Measurements from ENCODE around the gene HPX.

The HPX gene

DNA sequence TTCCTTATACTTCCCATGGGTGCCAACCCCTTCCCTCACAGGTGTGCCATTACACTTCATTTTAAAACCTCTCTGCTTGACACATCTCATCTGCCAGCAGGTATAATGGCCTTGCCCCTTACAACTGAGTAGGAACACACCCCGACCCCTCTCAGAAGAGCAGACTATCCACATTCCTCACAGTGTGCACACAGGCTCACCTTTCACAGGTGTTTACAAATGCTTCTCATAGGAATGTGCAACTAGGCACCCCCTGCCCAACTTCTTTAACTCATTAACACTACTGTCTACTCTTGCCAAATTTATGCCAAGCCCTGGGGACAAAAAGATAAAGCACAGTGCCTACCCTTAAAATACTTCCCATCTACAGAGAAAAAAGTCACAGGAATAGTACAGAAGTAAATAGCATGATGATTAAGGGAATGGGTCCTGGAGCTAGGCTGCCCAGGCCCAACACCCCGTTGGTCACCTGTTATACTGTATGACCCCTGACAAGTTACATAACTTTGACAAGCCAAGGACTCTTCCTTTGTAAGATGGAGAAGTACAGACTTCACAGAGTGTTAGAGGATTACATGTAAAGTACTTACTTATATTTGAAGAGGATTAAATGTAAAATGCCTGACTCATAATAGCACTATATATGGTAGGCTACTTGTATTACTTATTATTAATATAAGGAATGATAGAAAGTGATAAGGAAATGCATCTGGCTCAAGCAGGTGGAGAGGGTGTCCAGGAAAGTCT, 17.7 kb upstream of the HPX start:
- DNase-seq: no peak

DNA sequence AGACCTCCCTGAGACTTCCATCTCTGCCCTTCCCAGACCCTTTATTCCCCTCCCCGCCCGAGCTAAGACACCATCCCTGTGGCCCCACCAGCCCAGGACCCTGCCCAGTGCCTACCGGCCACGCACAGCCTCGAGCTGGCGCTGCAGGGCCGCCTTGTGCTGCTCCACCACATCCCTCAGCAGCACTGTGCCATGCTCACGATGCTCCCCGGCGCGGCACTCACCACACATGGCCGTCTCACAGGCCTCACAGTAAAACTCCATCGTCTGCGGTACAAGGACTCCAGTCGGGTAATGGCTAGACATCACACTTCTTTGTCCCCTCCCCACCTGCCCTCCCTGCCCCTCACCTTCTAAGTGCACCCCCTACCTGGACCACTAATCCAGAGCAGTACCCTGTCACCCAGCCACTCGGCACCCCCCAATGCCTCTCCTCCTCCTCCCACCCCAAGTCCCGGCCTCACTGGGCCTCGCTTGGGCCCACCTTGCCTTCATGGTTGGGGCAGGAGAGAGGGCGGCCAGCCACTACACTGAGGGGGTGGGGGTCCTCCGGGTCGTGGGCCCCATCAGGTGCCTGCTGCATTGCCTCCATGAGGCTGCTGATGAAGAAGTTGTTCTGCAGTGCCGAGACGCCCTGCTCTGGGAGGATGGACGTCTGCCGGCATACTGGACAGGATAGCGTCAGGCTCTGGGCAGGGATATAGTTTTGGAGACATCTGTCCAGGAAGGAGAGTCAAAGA, 17.0 kb upstream of the HPX start:
- no peak for DNase-seq

DNA sequence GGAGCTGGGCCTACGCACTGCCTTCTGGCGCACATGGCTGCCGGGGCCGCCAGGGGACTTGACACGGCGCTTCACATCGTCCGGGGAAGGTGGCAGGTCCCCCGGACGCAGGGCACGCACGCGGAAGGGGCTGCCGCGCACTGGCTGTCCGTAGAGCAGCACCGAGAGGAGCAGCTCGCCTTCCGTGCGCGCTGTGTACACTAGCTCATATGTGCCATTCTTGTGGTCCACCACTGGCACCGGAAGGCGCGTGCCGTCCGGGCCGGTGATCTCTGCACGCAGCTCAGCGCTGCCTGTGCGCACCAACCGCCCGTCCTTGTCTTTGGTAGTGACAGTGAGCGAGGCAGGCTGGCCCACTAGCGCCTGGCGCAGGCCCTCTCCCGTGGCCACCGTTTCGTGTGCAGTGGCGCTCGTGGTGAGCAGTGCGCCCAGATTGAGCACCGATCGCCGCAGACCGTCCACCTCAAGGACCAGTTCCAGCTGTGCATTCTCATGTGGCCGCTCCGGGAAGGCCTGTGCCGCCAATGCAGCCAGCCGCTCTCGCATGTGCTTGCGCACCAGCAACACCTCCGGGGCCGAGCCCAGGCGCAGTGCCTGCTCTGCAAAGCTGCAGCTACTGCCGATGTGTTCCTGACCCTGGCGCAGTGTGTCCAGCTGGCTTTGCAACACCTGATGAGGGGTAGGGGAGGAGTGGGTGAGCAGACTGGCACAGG, 15.7 kb upstream of the HPX start:
- DNase-seq: no peak

DNA sequence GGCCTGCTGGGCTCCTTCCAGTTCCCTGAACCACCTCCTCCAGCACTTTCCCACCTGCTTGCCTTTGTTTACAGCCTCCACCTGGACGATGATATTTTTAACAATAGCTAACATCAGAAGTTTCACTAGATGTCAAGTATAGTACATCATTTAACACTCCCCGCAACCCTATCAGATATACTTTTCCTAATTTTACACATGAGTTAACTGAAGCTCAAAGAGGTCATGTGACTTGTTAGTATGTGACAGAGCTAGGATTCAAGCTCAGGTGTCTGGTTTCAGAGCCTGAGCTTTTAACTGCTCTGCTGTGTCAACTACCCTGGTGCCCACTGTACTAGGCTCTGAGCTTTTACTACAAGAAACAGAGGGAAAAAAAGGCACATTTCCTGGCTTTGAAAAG, 14.3 kb upstream of the HPX start:
- no peak for DNase-seq

DNA sequence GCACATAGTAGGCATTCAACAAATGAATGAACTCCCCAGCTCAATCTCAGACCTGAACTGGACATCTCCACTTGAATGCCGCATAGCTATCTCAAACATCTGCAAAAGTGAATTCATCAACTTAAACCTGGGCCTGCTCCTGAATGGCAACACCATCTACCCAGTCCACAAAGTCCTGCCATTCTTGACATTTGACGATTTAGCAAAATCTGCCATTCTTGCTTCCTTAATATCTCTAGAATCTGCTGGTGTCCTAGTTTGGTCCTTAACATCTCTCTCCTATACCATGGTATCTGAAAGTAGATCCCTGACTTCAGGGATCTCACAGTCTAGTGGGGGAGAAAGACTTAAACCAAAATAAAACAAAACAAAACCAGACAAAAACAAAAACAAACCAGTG, 12.4 kb upstream of the HPX start:
- no peak for DNase-seq

DNA sequence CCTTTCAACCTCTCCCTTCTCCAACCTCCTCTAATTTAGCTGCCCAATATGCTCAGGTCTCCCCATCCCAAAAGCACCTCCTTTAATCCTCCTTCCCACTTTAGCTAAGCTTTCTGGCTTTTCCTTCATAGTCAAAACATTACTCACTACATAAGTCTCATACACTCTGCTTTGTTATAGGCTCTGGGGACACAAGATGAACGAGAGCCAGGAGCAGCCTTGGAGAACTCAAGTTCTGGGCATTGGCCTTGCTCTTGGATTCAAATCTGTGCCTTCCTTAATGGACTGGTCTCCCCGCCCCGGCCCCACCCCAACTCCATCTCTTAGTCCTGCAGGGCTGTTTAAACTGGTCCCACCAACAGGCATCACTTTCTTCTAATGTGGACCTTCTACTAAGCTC, 11.4 kb upstream of the HPX start:
- no peak for DNase-seq

DNA sequence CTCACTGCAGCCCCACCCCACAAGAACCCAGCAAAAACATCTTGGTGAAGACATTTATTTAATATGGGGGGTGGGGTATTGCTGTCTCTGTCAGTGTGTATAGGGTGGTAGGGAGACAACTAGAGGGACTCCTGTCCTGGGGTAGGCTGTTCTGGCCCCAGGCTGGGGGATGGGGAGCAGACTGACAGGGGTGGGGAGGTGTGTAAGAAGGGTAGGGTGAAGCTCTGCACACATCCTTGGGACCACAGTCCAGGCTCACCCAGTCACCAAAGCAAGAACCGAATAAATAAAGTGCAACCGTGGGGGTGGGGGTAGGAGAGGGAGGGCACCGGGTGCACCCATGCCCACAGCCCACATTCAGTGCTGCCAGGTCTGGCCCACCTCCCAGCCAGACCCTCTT, 7.8 kb upstream of the HPX start:
- no peak for DNase-seq

DNA sequence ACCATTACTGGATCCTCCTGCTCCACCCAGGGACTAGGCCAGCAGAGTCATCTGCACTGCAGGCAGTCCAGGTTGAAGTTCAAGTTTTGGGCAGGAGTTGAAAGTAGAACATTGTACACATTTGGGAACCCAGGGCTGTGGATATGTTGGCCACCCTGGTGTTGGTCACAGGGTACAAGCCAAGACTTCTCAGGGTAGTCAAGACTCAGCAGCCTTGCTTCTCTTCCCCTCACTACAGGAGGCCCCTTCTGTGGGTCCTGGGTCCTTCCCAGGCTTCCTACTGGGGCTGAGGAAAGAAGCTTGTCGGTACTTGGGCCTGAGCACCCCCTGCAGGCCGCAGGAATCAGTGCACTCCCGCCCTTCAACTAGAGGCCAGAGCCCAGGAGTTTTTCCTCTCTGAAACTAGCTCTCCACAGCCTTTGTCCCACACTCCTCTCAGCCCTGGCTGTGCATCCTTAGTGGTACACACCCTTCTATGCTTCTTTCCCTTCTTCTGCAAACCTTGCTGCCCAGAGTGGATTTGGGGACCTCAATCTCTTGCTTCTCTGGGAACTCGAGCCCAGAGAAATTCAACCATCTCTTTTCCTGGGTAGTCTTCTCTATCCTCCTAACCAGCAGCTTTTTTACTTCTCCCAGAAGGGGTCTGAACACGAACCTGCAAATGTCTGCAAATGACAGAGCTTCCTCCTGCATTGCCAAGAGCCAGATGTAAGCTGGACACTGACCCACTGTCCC, 2.6 kb upstream of the HPX start:
- peak; percentile 25 for DNase-seq

DNA sequence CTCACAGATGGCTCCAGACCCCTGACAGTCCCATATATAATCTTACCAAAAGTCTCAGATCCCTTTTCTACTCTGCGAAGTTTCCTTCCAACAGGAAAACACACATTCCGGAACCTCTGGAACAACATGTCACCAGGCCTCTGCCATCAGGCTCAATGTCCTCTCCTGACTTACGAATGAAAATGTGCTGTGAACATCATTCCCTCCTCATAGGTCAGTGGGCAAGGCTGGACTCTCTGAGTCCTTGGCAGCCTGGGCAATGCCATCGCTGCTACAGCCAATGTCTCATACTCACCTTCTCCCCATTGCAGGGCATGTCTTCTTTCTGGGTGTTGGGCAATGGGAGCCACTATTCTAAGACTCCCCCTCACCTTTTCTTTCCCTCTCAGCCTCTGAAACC, 1.7 kb upstream of the HPX start:
- no peak for DNase-seq

DNA sequence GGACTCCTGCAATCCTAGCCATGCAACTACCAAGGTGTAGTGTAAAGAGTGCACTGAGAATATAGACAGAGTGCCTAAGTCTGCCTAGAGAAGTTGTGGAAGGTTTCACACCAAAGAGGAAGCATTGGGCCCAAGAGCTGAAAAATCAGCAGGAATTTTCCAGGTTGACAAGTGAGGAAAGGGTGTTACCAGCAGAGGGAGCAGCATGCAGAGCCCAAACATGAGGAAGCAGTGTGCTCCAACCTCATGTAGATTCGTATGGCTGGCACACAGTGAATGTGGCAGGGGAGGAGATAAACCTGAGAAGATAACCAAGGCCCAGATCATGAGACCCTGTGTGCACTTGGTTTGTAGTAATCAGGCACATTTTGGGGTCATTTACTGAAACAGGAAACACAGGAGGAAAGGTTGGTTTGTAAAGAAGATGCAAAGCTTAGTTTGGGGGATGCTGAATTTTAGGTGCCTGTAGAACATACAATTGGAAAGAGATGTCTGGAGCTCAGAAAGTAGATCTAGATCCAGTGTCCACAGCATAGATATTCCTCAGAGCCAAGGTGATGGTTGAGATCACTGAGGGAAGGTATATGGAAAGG, 1.7 kb downstream of the HPX start:
- DNase-seq: no peak

DNA sequence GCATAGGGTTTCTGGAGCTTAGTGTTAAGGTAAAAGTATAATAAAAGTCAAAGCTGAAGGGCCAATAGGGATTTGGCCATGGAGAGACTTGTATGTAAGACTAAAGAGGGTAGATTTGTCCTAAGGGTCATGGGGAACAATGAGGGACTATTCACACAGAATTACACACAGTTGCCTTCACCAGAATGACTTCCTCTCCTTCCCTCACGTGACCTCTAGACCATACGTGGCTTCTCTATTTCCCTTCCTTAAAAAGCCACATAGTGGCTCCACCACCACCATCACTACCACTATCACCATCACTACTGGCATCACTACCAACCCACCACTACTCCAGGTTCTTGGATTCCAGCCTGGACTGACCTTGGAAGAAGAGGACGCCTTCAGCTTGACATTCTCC, 2.8 kb downstream of the HPX start:
- no peak for DNase-seq

DNA sequence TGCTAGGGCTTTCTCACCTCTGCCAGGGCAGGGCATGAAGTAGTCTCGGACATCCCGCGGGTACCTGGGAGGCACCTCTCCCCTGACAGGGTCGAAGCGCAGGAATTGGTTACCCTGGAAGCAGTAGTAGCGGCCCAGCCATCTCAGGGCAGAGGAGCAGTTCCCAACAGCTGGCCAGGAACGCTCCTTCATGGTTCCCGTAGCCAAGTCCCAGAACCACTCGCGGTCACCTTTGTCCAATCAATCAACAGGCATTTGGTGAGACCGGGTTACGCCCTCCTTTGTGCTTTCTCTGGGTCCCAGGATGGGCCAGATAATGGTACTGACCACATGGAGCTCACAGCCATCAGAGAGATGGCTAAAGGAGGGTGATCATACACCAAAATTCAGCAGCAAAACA, 3.4 kb downstream of the HPX start:
- DNase-seq: no peak

DNA sequence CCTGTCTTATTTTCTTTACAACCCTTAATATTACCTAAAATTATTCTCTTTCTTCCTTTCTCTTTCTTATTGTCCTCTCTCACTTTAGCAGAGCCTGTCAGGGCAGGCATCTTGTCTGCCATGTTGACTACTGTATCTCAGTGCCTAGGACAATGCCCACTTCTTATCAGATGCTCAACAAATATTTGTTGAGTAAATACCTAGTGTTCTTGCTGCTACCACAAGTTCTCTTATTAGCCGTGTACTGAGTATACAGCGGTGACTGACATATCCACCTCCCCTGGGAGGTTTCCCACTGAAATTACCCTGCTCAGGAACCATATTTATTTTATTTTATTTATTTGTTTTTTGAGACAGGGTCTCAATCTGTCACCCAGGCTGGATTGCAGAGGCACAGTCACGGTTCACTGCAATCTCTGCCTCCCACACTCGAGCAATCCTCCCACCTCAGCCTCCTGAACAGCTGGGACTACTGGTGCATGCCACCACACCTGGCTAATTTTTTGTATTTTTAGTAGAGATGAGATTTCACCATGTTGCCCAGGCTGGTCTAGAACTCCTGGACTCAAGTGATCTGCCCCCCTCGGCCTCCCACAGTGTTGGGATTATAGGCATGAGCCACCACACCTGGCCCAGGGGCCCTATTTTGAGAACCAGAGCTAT, 6.7 kb downstream of the HPX start:
- DNase-seq: no peak

DNA sequence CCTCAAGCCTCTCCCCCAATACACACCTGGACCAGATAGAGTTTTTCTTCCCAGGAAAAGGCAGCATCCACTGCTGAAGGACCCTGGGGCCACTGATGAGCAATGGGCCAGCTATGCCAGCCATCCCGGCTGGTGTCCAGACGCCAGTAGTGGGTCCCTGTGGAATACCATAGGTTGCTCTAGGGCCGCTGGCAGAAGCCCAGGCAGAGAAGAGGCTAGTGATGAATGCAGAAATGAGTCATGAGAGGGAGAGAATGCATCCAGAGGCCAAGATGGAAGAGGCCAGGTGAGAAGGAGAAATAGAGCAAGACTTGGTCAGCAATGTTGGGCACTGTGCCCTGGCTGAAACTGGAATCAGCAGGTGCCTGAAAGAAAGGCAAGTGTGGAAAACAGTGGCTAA, 8.9 kb downstream of the HPX start:
- DNase-seq: no peak

DNA sequence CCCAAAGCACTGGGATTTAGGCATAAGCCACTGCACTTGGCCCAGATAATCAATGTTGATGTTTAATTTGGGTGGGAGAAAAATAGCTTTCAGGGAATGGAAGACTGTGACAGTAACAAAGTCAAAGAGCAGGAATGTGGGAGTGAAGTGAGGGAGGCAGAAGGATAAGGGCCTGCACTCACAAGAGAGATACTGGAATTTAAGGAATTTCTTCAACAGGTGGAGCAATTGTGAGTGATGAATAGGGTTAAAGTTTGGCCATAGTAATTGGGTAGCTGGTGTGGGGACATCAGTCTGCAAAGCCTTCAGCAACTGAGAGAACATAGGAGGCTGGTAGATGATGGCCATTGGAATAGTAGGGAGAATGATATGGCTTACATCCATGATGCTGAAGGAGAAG, 13.3 kb downstream of the HPX start:
- DNase-seq: no peak

DNA sequence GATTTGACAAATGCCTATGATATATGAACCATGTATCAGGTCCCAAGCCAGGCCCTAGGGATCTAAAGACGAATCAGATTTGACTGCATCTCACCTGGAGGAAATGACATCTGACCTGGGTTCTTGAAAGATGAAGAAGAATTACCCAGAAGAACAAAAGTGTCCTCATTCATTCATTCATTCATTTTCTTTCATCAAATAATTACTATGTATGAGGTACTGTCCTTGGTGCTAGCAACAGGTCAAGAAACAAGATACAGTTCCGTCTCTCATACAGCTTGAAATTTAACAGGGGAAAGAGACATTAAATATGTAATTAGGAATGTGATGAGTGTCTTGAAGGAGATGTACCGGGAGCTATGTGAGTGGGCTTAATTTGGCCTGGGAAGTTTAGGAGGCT, 20.1 kb downstream of the HPX start:
- DNase-seq: no peak

DNA sequence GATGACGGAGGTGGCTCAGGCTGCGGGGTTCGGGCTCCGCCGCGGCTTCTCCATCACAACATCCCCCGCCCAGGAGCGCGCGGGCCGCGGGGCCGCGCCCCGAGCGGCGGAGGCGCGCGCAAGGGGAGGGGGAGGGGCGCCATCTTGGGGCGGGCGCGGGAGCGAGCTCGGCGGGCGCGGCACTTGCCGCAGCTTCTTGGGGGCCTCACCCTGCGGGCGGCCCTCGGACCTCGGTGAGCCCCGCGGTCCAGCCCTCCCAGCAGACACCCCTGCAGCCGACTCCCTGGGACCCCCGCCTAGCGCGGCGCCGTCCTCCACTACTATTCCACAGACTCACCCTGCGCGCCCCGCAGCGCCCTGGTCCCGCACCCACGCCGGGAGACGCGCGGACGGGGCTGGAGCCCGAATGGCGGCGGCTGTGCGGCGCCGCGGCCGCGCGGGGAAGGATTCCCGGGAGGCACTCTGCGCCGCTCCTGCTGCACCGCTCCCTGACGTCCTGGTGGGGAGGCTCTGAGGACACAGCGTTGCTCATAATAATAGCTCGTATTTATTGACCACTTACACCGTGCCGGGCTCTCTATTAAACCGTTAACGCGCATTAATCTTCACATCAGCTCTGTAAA, 21.7 kb downstream of the HPX start, which contains the start of gene APBB1:
APBB1 (minus strand) TSS at position 86 of the 623 bp plus-strand sequence. CDS start 7,747 bp downstream, outside the sequence.
- peak; percentile 70 for DNase-seq

DNA sequence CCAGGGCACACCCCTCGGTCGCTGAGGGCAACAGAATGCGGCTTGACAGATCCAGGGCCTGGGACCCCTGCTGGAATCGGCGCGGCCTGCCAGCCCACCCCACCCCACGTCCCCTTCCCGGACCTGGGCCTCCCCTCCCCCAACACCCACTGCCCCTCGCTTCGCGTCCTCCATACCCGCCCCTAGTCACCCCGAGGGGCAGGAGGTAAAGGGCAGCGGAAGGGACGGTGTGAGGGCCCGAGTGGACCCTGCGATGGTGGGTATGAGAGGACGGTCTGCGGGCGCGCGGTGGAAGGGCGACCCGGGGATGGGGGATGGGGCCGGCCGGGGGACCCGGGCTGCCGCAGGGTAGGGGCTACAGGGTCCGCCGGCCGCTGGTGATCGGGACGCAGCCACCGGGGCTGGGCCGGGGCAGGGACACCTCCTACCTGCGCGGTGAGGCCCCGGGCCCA, 22.2 kb downstream of the HPX start:
- DNase-seq: no peak

DNA sequence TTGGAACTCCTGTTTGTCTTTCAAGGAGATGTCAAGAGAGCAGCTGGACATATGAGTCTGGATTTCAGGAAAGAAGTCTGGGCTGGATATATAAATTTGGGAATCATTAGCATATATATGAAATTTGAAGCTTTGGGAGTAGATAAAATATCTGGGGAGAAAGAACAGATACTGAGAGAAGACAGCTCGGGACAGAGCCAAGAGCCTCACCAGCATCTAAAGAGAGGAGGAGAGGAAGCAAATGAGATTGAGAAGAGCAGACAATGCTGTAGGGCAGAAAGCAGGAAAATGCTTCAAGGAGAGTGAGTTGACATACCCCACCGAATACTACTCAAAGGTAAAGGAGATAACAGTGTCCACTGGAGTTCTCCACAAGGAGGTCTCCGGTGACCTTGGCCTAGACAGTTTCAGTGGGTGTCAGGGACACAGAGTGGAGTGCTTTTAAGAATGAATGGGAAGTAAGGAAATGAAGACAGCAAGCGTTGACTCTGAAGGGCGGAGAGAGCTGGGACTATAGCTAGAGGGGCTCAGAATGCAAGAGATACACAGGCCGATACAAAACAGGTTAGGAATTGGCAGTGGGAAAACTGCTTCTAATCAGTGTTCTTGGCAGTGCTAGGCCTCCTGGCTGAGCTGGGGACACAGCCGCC, 22.8 kb downstream of the HPX start:
- no peak for DNase-seq

DNA sequence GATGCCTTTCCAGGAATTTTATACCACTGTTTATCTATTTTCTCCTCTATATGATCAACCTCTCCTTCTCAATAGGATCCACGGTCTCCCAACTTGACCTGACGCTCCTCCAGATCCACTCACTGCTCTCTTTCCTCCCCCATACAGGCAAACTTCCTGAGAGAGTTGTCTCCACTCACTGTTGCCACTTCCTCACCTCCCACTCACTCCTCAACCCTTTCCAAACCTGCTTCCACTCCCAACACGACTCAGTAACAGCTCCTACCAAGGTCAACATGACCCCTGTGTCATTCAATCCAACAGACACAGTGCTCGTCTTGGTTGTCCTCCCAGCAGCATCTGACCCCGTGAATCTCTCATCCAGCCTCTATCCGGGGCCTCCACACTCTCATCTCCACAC, 25.0 kb downstream of the HPX start:
- no peak for DNase-seq

DNA sequence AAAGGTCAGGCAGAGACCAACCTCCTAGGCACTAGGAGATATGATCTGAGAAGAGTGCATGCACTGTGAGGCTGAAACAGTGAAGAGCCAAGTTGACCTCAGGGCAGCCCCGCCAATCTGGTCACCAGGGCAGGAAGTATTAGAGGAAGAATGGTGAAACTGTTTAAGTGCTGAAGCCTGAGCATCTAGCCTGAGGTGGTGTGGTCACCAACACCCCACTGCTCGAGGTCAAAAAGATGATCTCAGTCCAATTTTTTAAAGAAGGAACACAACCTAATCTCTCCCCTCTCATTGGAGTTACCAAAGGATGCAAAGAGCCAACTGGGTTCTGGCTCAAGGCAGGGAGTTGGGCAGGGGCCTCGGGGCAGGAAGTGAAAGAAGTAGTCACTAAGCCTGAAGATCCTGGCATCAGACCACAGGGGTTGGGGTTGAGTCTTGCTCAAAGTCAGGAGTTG, 25.9 kb downstream of the HPX start:
- DNase-seq: no peak

Measured in activated effector memory CD4-positive, alpha-beta T cell treated with Interleukin-2 at 50 U/mL for 16 hours (primary cell).